B cell (primary cell): Measurements from ENCODE around the gene ZSWIM3. TPM values are rescaled to one million over a fixed set of nuclear protein-coding genes. Genes with fewer than 3 reads are reported as not detected.

Experiments used
- ATAC-seq: fragments of 200-7000 bp; cut with Tn5 transposase; one replicate; pipeline ENCODE4 v1.10.0; 2021; ENCODE audit warnings: low read depth, mild to moderate bottlenecking, moderate number of reproducible peaks, moderate library complexity
- CTCF ChIA-PET: fragments of 350-600 bp; sonication (Branson Sonifier 250); formaldehyde crosslinking; loops from one replicate; lab custom pipeline; 2021; ENCODE audit warnings: antibody characterized with exemption, inconsistent platforms; lab: Charles Lee
- POLR2A ChIA-PET: fragments of 350-600 bp; sonication (Branson Sonifier 250); formaldehyde crosslinking; loops from one replicate; lab custom pipeline; 2021; ENCODE audit warnings: antibody characterized with exemption; lab: Charles Lee
- DNase-seq: peaks from one replicate; pipeline ENCODE4 v3.0.0; 2013
- H2AFZ ChIP-seq: 2 replicates; pipeline ENCODE4 v1.6.1; 2012; ENCODE audit warnings: mild to moderate bottlenecking, low read depth, low read length; ENCODE audit not compliant: insufficient read depth, poor library complexity, severe bottlenecking
- H3K27ac ChIP-seq, 2 donors: 1 replicate in 1 of 2; 2 replicates in 1 of 2; pipeline ENCODE4 v1.5.1; 2012 to 2013; ENCODE audit warnings: low read length in 2 of 2, mild to moderate bottlenecking in 2 of 2, moderate library complexity in 1 of 2
- H3K27me3 ChIP-seq, 4 experiments: fragments of 200-600 bp in 1 of 4; sonication (generic) in 1 of 4; replicated peaks in 1 of 4; 1 replicate in 2 of 4; 2 replicates in 2 of 4; pipeline versions ENCODE4 v1.6.1 to v1.7.0; 2013 to 2016; ENCODE audit warnings: low read length in 3 of 4, mild to moderate bottlenecking in 2 of 4, mixed read lengths in 1 of 4, moderate library complexity in 1 of 4; ENCODE audit not compliant: insufficient read depth in 4 of 4, control insufficient read depth in 3 of 4; ENCODE audit errors: control extremely low read depth in 1 of 4
- H3K36me3 ChIP-seq, 2 experiments: replicated peaks in 1 of 2; 1 replicate in 1 of 2; 2 replicates in 1 of 2; pipeline versions ENCODE4 v1.6.1 to v1.7.1; 2013; ENCODE audit warnings: low read length in 1 of 2; ENCODE audit not compliant: insufficient read depth in 2 of 2, control insufficient read depth in 1 of 2; ENCODE audit errors: control extremely low read depth in 1 of 2, extremely low read depth in 1 of 2
- H3K4me1 ChIP-seq, 2 donors: fragments of 200-600 bp in 1 of 2; sonication (generic) in 1 of 2; 1 replicate in 1 of 2; 2 replicates in 1 of 2; pipeline versions ENCODE4 v1.5.1 to v1.6.1; 2013 to 2017; ENCODE audit warnings: low read length in 2 of 2; ENCODE audit not compliant: control insufficient read depth in 2 of 2, insufficient read depth in 2 of 2
- H3K4me2 ChIP-seq: replicated peaks from 2 replicates; pipeline ENCODE3; 2012; ENCODE audit warnings: mild to moderate bottlenecking, low read depth, low read length; ENCODE audit not compliant: poor library complexity, severe bottlenecking
- H3K4me3 ChIP-seq, 5 experiments: fragments of 200-600 bp in 1 of 5; sonication (generic) in 1 of 5; 1 replicate in 3 of 5; 2 replicates in 2 of 5; pipeline versions ENCODE4 v1.5.1 to v1.7.0; 2011 to 2016; ENCODE audit warnings: low read length in 4 of 5, mild to moderate bottlenecking in 4 of 5, low read depth in 2 of 5, control low read depth in 1 of 5, moderate library complexity in 1 of 5; ENCODE audit not compliant: insufficient read depth in 1 of 5; ENCODE audit errors: control extremely low read depth in 1 of 5, extremely low read depth in 1 of 5
- H3K79me2 ChIP-seq: fragments of 200-600 bp; sonication (generic); one replicate; pipeline ENCODE4 v1.6.0; 2016; ENCODE audit warnings: low read length; ENCODE audit not compliant: control insufficient read depth, insufficient read depth
- H3K9ac ChIP-seq: fragments of 200-600 bp; sonication (generic); 2 replicates; pipeline ENCODE4 v1.6.1; 2017; ENCODE audit warnings: mild to moderate bottlenecking, low read length, moderate library complexity
- H3K9me3 ChIP-seq, 3 donors: one replicate each; pipeline versions ENCODE4 v1.6.1 to v1.7.1; 2013; ENCODE audit warnings: low read length in 2 of 3; ENCODE audit not compliant: control insufficient read depth in 2 of 3, insufficient read depth in 1 of 3; ENCODE audit errors: control extremely low read depth in 1 of 3
- H4K20me1 ChIP-seq: 2 replicates; pipeline ENCODE4 v1.6.0; 2012; ENCODE audit warnings: mild to moderate bottlenecking, low read length; ENCODE audit not compliant: insufficient read depth, control insufficient read depth, poor library complexity, severe bottlenecking
- H3K27ac Mint-ChIP-seq: one replicate; pipeline ENCODE4 v1.8.0; 2021; ENCODE audit warnings: mixed read lengths
- H3K27me3 Mint-ChIP-seq: one replicate; pipeline ENCODE4 v1.8.0; 2021; ENCODE audit warnings: mixed read lengths
- H3K4me1 Mint-ChIP-seq: one replicate; pipeline ENCODE4 v1.8.0; 2021; ENCODE audit warnings: mixed read lengths
- H3K4me3 Mint-ChIP-seq: one replicate; pipeline ENCODE4 v1.8.0; 2021; ENCODE audit warnings: mixed read lengths
- H3K9me3 Mint-ChIP-seq: one replicate; pipeline ENCODE4 v1.8.0; 2022; ENCODE audit warnings: mixed read lengths; ENCODE audit not compliant: insufficient read depth
- CTCF ChIP-seq: fragments of 200-600 bp; IDR thresholded peaks from one replicate; pipeline ENCODE4 v1.8.0; 2022; ENCODE audit warnings: antibody characterized with exemption, mild to moderate bottlenecking
- EZH2 ChIP-seq: IDR thresholded peaks from 2 replicates; pipeline ENCODE4 v1.6.1; 2012; ENCODE audit warnings: borderline replicate concordance, low read depth, mild to moderate bottlenecking, moderate library complexity, low read length; ENCODE audit not compliant: insufficient read depth, poor library complexity, severe bottlenecking
- WGBS: methylation state at CpG from one replicate; pipeline ENCODE4 v1.1.5; 2013; ENCODE audit warnings: missing lambda C conversion rate; ENCODE audit not compliant: insufficient coverage; 5-methylcytosine and 5-hydroxymethylcytosine counted together
- intact Hi-C: fragments of 100-400 bp; cut with micrococcal nuclease; formaldehyde crosslinking; loops from one replicate; pipeline ENCODE4 v1.10.0; 2022
- polyA plus RNA-seq: library from polyadenylated mRNA; depleted of rRNA; stranded (reverse); fragments of >200 nt; gene quantifications from 2 replicates; pipeline ENCODE4 v1.2.3, GENCODE V29; 2012
- total RNA-seq, 2 donors: library from RNA; stranded (reverse); fragments of 120-200 nt in 1 of 2; gene quantifications; 1 replicate in 1 of 2; 2 replicates in 1 of 2; pipeline versions ENCODE4 v1.2.3 to v1.2.4, GENCODE V29; 2013 to 2022

The ZSWIM3 gene
- total and polyA plus RNA-seq, 2 donors (not counting 1 experiment from before 2014, with no cell fraction given): 4.0 to 7.1 TPM

GRCh38 chr20:45894797-45895196 is 37.4 kb downstream of the ZSWIM3 start:
- Histone ChIP-seq H3K27me3 (no peaks in the 10 kb centered on the region), H3K9ac (no peak overlapping the region), H3K4me1 (peaks cover 23 to 28% of the 10 kb centered on the region in 2 donors), H3K4me2 (no peak overlapping the region), H2AFZ (no peak overlapping the region), H3K27ac (no peak overlapping the region), H3K9me3 (no peaks in the 10 kb centered on the region), H4K20me1 (no peaks in the 10 kb centered on the region), H3K79me2 (peaks cover 7% of the 10 kb centered on the region), H3K4me3 (no peak overlapping the region), H3K36me3 (peaks cover 0 to 26% of the 10 kb centered on the region in 2 experiments)
- 71% methylated on average over 4 of the region's 12 CpGs for WGBS
- ATAC-seq (no peak), DNase-seq (peak; percentile 1)
- Mint-ChIP-seq H3K4me1 (peaks cover 29% of the 10 kb centered on the region), H3K27ac (no peak overlapping the region), H3K9me3 (no peaks in the 10 kb centered on the region), H3K27me3 (no peaks in the 10 kb centered on the region), H3K4me3 (no peak overlapping the region)
- CTCF ChIA-PET: no interaction called here
- no peak for TF ChIP-seq EZH2
- no peak for TF ChIP-seq CTCF
- POLR2A ChIA-PET: no interaction called here
- intact Hi-C loops: no loop called here

GRCh38 chr20:45896641-45897161 is 39.3 kb downstream of the ZSWIM3 start:
- WGBS: 99% methylated on average over 9 of the region's 14 CpGs
- no peak overlapping the region for H3K27ac Mint-ChIP-seq
- H2AFZ ChIP-seq: no peak overlapping the region

More at GRCh38 chr20:45896641-45897161, 39.3 kb downstream of the ZSWIM3 start:
- Mint-ChIP-seq H3K4me1 (peaks cover 18% of the 10 kb centered on the region), H3K9me3 (no peaks in the 10 kb centered on the region), H3K27me3 (no peaks in the 10 kb centered on the region), H3K4me3 (no peak overlapping the region)
- DNase-seq (no peak), ATAC-seq (no peak)
- no peaks in the 10 kb centered on the region for H4K20me1 ChIP-seq
- no peaks in the 10 kb centered on the region for H3K9me3 ChIP-seq
- peaks cover 0 to 26% of the 10 kb centered on the region in 2 experiments for H3K36me3 ChIP-seq
- H3K4me1 ChIP-seq: peaks cover 16% of the 10 kb centered on the region in 2 donors
- H3K9ac ChIP-seq: no peak overlapping the region
- no peaks in the 10 kb centered on the region for H3K27me3 ChIP-seq
- H3K79me2 ChIP-seq: peaks cover 3% of the 10 kb centered on the region
- intact Hi-C loops: no loop called here
- H3K4me2 ChIP-seq: no peak overlapping the region
- no peak for TF ChIP-seq EZH2
- TF ChIP-seq CTCF: no peak
- ChIA-PET POLR2A (no interaction called here), CTCF (interaction anchor here (0.7 kb wide), 1 partner anchor 97 kb away, joined by 3 read pairs; no protein-coding TSS in a partner anchor)
- H3K27ac ChIP-seq: no peak overlapping the region
- H3K4me3 ChIP-seq: no peak overlapping the region
